ENCODE data around the gene VRTN. TPM values are rescaled to one million over a fixed set of nuclear protein-coding genes. Genes with fewer than 3 reads are reported as not detected.

Gene VRTN
- total and polyA plus RNA-seq, 2 of the 13 experiments (the other 11 are each of a cell fraction or from before 2014, with no cell fraction given), result not detected

DNA sequence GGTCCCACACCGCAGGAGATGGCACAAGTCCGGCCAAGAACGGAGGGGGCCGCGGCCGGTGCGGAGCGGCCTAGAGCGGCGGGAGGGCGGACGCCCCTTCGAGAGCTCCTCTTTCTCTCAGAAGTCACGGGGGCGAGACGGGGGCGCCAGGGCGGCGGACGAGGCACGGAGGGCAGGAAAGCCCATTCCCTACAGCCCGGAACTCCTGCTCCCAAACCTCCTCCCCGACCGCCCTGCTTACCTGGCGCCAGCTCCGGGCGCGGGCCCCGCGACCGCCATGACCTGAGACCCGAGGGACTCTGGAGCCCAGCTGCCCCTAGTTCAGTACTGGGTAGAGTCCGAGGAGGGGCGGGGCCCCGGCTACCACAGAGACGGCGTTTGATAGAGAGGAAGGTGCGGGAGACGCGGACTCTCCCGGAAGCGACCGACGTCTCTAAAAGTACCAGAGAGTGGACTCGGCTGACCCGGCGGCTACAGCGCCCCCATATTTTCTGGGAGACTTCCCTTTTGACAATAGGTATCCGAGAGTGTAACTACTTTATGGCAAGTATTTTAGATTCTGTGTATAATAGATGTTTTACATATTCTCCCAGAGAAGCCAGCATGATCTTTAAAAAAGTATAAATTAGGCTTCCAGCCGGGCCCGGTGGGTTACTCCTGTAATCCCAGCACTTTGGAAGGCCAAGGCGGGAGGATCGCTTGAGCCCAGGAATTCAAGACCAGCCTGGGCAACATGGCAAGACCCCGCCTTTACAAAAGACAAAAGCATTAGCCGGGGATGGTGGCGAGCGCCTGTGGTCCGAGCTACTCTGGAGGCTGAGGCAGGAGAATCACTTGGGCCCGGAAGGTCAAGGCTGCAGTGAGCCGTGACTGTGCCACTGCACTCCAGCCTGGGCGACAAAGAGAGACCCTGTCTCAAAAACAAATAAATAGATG, 45.4 kb upstream of the VRTN start, which contains the start of gene ABCD4 (continued):
- TF ChIP-seq ZNF597 (CRISPR knock-in tag; IDR thresholded peaks at IDR 0.05) (no peak), NCOA2 (CRISPR knock-in tag; IDR thresholded peaks at IDR 0.05) (peak; percentile 22; the same call in 1 of the 2 replicates), ZSCAN25 (CRISPR knock-in tag; IDR thresholded peaks at IDR 0.05) (no peak), KIAA2018 (CRISPR knock-in tag; IDR thresholded peaks at IDR 0.05; ENCODE audit: borderline replicate concordance) (no peak), JUNB (CRISPR knock-in tag; IDR thresholded peaks at IDR 0.05; ENCODE audit: borderline replicate concordance) (no peak), TRIM22 (IDR thresholded peaks at IDR 0.05) (no peak), ZNF180 (CRISPR knock-in tag; IDR thresholded peaks at IDR 0.05; ENCODE audit: borderline replicate concordance, low read depth) (no peak), SRSF4 (IDR thresholded peaks at IDR 0.05; ENCODE audit: low read depth, low read length, poor library complexity, severe bottlenecking) (no peak), SETDB1 (CRISPR knock-in tag; IDR thresholded peaks at IDR 0.05; ENCODE audit: borderline replicate concordance) (no peak), HNRNPLL (IDR thresholded peaks at IDR 0.05; ENCODE audit: low read depth, low read length, poor library complexity, severe bottlenecking) (peak; percentile 55), TMF1 (CRISPR knock-in tag; IDR thresholded peaks at IDR 0.05; ENCODE audit: low read depth) (0 out of 2 replicates have a peak, but pooled peaks have one; percentile 30)
- TF ChIP-seq, protein P1, sequence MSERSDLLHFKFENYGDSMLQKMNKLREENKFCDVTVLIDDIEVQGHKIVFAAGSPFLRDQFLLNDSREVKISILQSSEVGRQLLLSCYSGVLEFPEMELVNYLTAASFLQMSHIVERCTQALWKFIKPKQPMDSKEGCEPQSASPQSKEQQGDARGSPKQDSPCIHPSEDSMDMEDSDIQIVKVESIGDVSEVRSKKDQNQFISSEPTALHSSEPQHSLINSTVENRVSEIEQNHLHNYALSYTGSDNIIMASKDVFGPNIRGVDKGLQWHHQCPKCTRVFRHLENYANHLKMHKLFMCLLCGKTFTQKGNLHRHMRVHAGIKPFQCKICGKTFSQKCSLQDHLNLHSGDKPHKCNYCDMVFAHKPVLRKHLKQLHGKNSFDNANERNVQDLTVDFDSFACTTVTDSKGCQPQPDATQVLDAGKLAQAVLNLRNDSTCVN (CRISPR knock-in tag; IDR thresholded peaks at IDR 0.05; ENCODE audit: borderline replicate concordance), result peak; percentile 56; the same call in 1 of the 2 replicates
- TF ChIP-seq, protein P2, sequence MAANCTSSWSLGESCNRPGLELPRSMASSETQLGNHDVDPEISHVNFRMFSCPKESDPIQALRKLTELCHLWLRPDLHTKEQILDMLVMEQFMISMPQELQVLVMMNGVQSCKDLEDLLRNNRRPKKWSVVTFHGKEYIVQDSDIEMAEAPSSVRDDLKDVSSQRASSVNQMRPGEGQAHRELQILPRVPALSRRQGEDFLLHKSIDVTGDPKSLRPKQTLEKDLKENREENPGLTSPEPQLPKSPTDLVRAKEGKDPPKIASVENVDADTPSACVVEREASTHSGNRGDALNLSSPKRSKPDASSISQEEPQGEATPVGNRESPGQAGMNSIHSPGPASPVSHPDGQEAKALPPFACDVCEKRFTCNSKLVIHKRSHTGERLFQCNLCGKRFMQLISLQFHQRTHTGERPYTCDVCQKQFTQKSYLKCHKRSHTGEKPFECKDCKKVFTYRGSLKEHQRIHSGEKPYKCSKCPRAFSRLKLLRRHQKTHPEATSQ (CRISPR knock-in tag; IDR thresholded peaks at IDR 0.05; ENCODE audit: borderline replicate concordance), result 0 out of 2 replicates have a peak, but pooled peaks have one; percentile 31

All from HepG2 (cell line).